HepG2 (cell line): ENCODE results near the gene SDC1. TPM values are rescaled to one million over a fixed set of nuclear protein-coding genes. Genes with fewer than 3 reads are reported as not detected.

ENCODE experiments used
- ATAC-seq: fragments of 200-7000 bp; cut with Tn5 transposase; 3 replicates; pipeline ENCODE4 v1.9.1; 2020; ENCODE audit warnings: mild to moderate bottlenecking, moderate library complexity
- BruUV-seq: library from RNA; stranded (reverse); fragments of 400-500 nt; replicated peaks from 2 replicates; lab custom pipeline; 2021; lab: Mats Ljungman, UMichigan
- CTCF ChIA-PET: fragments of 300-600 bp; formaldehyde crosslinking; extraction: SDS; loops from one replicate; lab custom pipeline; 2021; ENCODE audit warnings: low total read pairs, inconsistent platforms, low intra/inter-chr PET ratio; lab: Yijun Ruan, JAX
- POLR2A ChIA-PET: fragments of 350-600 bp; sonication (Branson Sonifier 250); formaldehyde crosslinking; loops from one replicate; lab custom pipeline; 2020; ENCODE audit warnings: antibody characterized with exemption, inconsistent platforms; lab: Yijun Ruan, JAX
- DNase-seq: peaks from one replicate; pipeline ENCODE4 v3.0.0-alpha.2; 2015; ENCODE audit warnings: low spot score
- FAIRE-seq: peaks from 3 replicates; lab custom pipeline; 2011; peaks lifted over from hg19 to GRCh38; lab: Jason Lieb, UNC
- H2AFZ ChIP-seq: one replicate; pipeline ENCODE4 v1.6.1; 2011; ENCODE audit warnings: low read length, inconsistent platforms
- H3K27ac ChIP-seq: fragments of 300-600 bp; 3 replicates; pipeline ENCODE4 v1.8.0; 2011; ENCODE audit warnings: mixed run types, mild to moderate bottlenecking, mixed read lengths, low read length, inconsistent platforms; ENCODE audit not compliant: insufficient read depth; ENCODE audit errors: extremely low read length
- H3K27me3 ChIP-seq, 2 experiments: fragments of 200-600 bp in 1 of 2; 2 replicates in 1 of 2; 3 replicates in 1 of 2; pipeline versions ENCODE4 v1.6.0 to v1.8.0; 2011; ENCODE audit warnings: low read length in 2 of 2, mild to moderate bottlenecking in 2 of 2, moderate library complexity in 2 of 2, inconsistent platforms in 1 of 2; ENCODE audit not compliant: insufficient read depth in 2 of 2, control insufficient read depth in 1 of 2
- H3K36me3 ChIP-seq, 2 experiments: fragments of 200-600 bp in 1 of 2; replicated peaks in 1 of 2; 2 replicates in 1 of 2; 3 replicates in 1 of 2; pipeline versions ENCODE4 v1.5.1 to v1.8.0; 2011; ENCODE audit warnings: low read length in 2 of 2, inconsistent platforms in 1 of 2; ENCODE audit not compliant: insufficient read depth in 2 of 2, control insufficient read depth in 1 of 2
- H3K4me1 ChIP-seq: 2 replicates; pipeline ENCODE4 v1.5.1; 2012; ENCODE audit warnings: low read length, inconsistent platforms; ENCODE audit not compliant: insufficient read depth
- H3K4me2 ChIP-seq: 2 replicates; pipeline ENCODE4 v1.6.0; 2011; ENCODE audit warnings: low read depth, low read length, inconsistent platforms
- H3K4me3 ChIP-seq, 3 experiments: fragments of 200-600 bp in 1 of 3; sonication (generic), shearing (Covaris generic) in 1 of 3; replicated peaks in 1 of 3; 2 replicates each; pipeline ENCODE4 v1.5.1; 2011 to 2016; ENCODE audit warnings: low read length in 3 of 3, inconsistent platforms in 2 of 3, low read depth in 2 of 3, mild to moderate bottlenecking in 2 of 3, control low read depth in 1 of 3, mixed read lengths in 1 of 3; ENCODE audit not compliant: insufficient read depth in 1 of 3
- H3K79me2 ChIP-seq: one replicate; pipeline ENCODE4 v1.6.1; 2011; ENCODE audit warnings: low read length, inconsistent platforms; ENCODE audit not compliant: insufficient read depth
- H3K9ac ChIP-seq: 2 replicates; pipeline ENCODE4 v1.6.0; 2011; ENCODE audit warnings: mild to moderate bottlenecking, low read depth, low read length, inconsistent platforms; ENCODE audit not compliant: insufficient read depth
- H3K9me3 ChIP-seq: 2 replicates; pipeline ENCODE4 v1.5.1; 2012; ENCODE audit warnings: mild to moderate bottlenecking, low read length
- H4K20me1 ChIP-seq: 2 replicates; pipeline ENCODE4 v1.6.0; 2011; ENCODE audit warnings: inconsistent platforms, mild to moderate bottlenecking, low read length, moderate library complexity; ENCODE audit not compliant: insufficient read depth
- AHR ChIP-seq: IDR thresholded peaks from 2 replicates; pipeline ENCODE4 v1.6.1; 2018; ENCODE audit warnings: missing genetic modification reagents, missing compliant biosample characterization
- CENPX ChIP-seq: sonication (generic); formaldehyde crosslinking; IDR thresholded peaks from 2 replicates; pipeline ENCODE4 v1.9.0; 2021; ENCODE audit warnings: mild to moderate bottlenecking, missing genetic modification reagents, moderate library complexity
- HNRNPL ChIP-seq: fragments of 200-400 bp; formaldehyde crosslinking; IDR thresholded peaks from 2 replicates; pipeline ENCODE4 v1.6.1; 2017; ENCODE audit warnings: mild to moderate bottlenecking, low read depth, low read length
- KDM2A ChIP-seq: sonication (generic); formaldehyde crosslinking; IDR thresholded peaks from 2 replicates; pipeline ENCODE4 v1.4.0; 2020; ENCODE audit warnings: low read depth, missing genetic modification reagents, borderline replicate concordance
- KDM6A ChIP-seq: IDR thresholded peaks from 2 replicates; pipeline ENCODE4 v1.6.1; 2016; ENCODE audit warnings: low read depth
- MTA1 ChIP-seq: sonication (generic); formaldehyde crosslinking; IDR thresholded peaks from 2 replicates; pipeline ENCODE4 v1.4.0; 2020; ENCODE audit warnings: missing genetic modification reagents, mild to moderate bottlenecking, borderline replicate concordance
- SMAD9 ChIP-seq: sonication (generic); formaldehyde crosslinking; IDR thresholded peaks from 2 replicates; pipeline ENCODE4 v1.5.1; 2020; ENCODE audit warnings: mild to moderate bottlenecking, missing genetic modification reagents
- TBL1XR1 ChIP-seq: fragments of 150-350 bp; IDR thresholded peaks from 2 replicates; pipeline ENCODE4 v1.6.1; 2014; ENCODE audit warnings: borderline replicate concordance, low read length; ENCODE audit not compliant: partially characterized antibody
- TIGD3 ChIP-seq: sonication (generic); formaldehyde crosslinking; IDR thresholded peaks from 2 replicates; pipeline ENCODE4 v1.5.1; 2020; ENCODE audit warnings: mild to moderate bottlenecking, missing genetic modification reagents, borderline replicate concordance
- ZBTB3 ChIP-seq: sonication (generic); formaldehyde crosslinking; IDR thresholded peaks from 2 replicates; pipeline ENCODE4 v1.4.0; 2020; ENCODE audit warnings: low read depth, mild to moderate bottlenecking, moderate library complexity, missing genetic modification reagents, borderline replicate concordance
- ZNF263 ChIP-seq: sonication (generic); formaldehyde crosslinking; IDR thresholded peaks from 2 replicates; pipeline ENCODE4 v1.4.0; 2020; ENCODE audit warnings: missing genetic modification reagents
- ZNF550 ChIP-seq: sonication (generic); formaldehyde crosslinking; IDR thresholded peaks from 2 replicates; pipeline ENCODE4 v1.4.0; 2020; ENCODE audit warnings: mild to moderate bottlenecking, missing genetic modification reagents, borderline replicate concordance
- ZNF558 ChIP-seq: sonication (generic); formaldehyde crosslinking; IDR thresholded peaks from 2 replicates; pipeline ENCODE4 v1.9.0; 2022; ENCODE audit warnings: mild to moderate bottlenecking, missing genetic modification reagents, borderline replicate concordance
- ZNF607 ChIP-seq: sonication (generic); formaldehyde crosslinking; IDR thresholded peaks from 2 replicates; pipeline ENCODE4 v1.5.1; 2020; ENCODE audit warnings: missing genetic modification reagents, mild to moderate bottlenecking, borderline replicate concordance
- ZNF740 ChIP-seq: sonication (generic); formaldehyde crosslinking; IDR thresholded peaks from 2 replicates; pipeline ENCODE4 v1.4.0; 2020; ENCODE audit warnings: missing genetic modification reagents
- ZNF780A ChIP-seq: sonication (generic); formaldehyde crosslinking; IDR thresholded peaks from 2 replicates; pipeline ENCODE4 v1.8.0; 2022; ENCODE audit warnings: mild to moderate bottlenecking, missing genetic modification reagents, moderate library complexity
- WGBS: methylation state at CpG from one replicate; pipeline ENCODE4 v1.1.6; 2017; ENCODE audit warnings: low lambda C conversion rate; 5-methylcytosine and 5-hydroxymethylcytosine counted together
- in situ Hi-C: cut with HindIII; loops from 2 replicates; pipeline ENCODE4 v1.10.0; 2017; ENCODE audit warnings: low pct_unique_long_range_greater_than_20kb; ENCODE audit not compliant: extremely low pct_ligation_motif_present
- intact Hi-C: fragments of 100-400 bp; cut with micrococcal nuclease; formaldehyde crosslinking; loops from one replicate; pipeline ENCODE4 v1.10.0; 2022; ENCODE audit not compliant: unreplicated experiment
- polyA plus RNA-seq, 8 experiments: library from polyadenylated mRNA; depleted of rRNA in 3 of 8; stranded (reverse) in 7 of 8; unstranded in 1 of 8; fragments of >200 nt; fragmentation: Illumina TruSeq in 4 of 8; extraction: Trizol in 4 of 8; gene quantifications; 2 replicates each; pipeline versions ENCODE4 v1.2.1 to v1.2.3, GENCODE V29; 2011 to 2016; ENCODE audit warnings: low read depth in 4 of 8, missing spikeins in 1 of 8, mixed read lengths in 1 of 8; ENCODE audit not compliant: insufficient read depth in 1 of 8
- total RNA-seq, 5 experiments: library from RNA; depleted of rRNA; stranded (reverse); fragments of >200 nt; fragmentation: Illumina TruSeq; extraction: Trizol; gene quantifications; 2 replicates each; pipeline ENCODE4 v1.2.3, GENCODE V29; 2016; ENCODE audit warnings: low read depth in 1 of 5
- TF ChIP-seq, protein P1 (sequence below): IDR thresholded peaks from 2 replicates; pipeline ENCODE4 v1.6.1; 2016; ENCODE audit warnings: mild to moderate bottlenecking, missing biosample characterization, missing genetic modification reagents

The SDC1 gene
- total and polyA plus RNA-seq, 2 of the 13 experiments (the other 11 are each of a cell fraction or from before 2014, with no cell fraction given): 108 to 119 TPM

GRCh38 chr2:20205915-20206524 lies 18.9 kb downstream of the SDC1 start:
- H3K27ac ChIP-seq: peak overlapping the region; percentile 70
- no peak overlapping the region for H3K9ac ChIP-seq
- POLR2A ChIA-PET: interaction anchor here (5.5 kb wide), 1 partner anchor 17 kb away, joined by 94 read pairs; the partner anchor contains the start of gene SDC1
- H2AFZ ChIP-seq: no peak overlapping the region
- H3K36me3 ChIP-seq: peaks cover 19 to 32% of the 10 kb centered on the region in 2 experiments
- BruUV-seq: no TSS peak
- in situ Hi-C loops (no loop called here), intact Hi-C loops (no loop called here)
- H3K79me2 ChIP-seq: peaks cover 16% of the 10 kb centered on the region
- TF ChIP-seq, protein P1, sequence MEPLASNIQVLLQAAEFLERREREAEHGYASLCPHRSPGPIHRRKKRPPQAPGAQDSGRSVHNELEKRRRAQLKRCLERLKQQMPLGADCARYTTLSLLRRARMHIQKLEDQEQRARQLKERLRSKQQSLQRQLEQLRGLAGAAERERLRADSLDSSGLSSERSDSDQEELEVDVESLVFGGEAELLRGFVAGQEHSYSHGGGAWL: 0 out of 2 replicates have a peak, but pooled peaks have one; percentile 25
- TF ChIP-seq KDM2A (CRISPR knock-in tag) (no peak), HNRNPL (peak; percentile 69; the same call in 1 of the 2 replicates), ZNF550 (CRISPR knock-in tag) (no peak)
- no peaks in the 10 kb centered on the region for H3K9me3 ChIP-seq
- ATAC-seq (no peak), DNase-seq (no peak), FAIRE-seq (no peak)
- CTCF ChIA-PET: no interaction called here
- no peaks in the 10 kb centered on the region for H3K27me3 ChIP-seq
- no peak overlapping the region for H3K4me2 ChIP-seq
- H3K4me3 ChIP-seq: no peak overlapping the region
- peaks cover 63% of the 10 kb centered on the region for H3K4me1 ChIP-seq
- no peaks in the 10 kb centered on the region for H4K20me1 ChIP-seq
- 86% methylated on average over 10 of the region's 10 CpGs for WGBS

DNA sequence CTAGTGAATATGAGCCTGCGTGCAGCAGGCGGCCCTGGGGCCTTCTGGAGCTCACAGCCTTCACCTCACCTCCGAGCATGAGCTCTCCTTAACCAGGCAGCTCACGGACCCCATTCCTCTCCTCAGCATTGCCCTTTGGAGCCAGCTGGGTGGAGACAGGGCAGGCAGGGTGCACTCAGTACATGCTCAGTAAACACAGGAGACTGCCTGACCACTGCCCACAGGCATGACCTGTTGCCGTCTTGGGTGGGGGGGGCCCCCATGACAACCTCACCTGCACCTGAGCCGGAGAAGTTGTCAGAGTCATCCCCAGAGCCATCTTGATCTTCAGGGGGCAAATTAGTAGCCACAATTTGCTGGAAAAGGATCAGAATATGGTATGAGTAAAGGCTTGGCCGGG lies 19.9 kb downstream of the SDC1 start:
- peaks cover 22 to 34% of the 10 kb centered on the region in 2 experiments for H3K36me3 ChIP-seq
- BruUV-seq: no TSS peak
- no peaks in the 10 kb centered on the region for H4K20me1 ChIP-seq
- H3K9me3 ChIP-seq: no peaks in the 10 kb centered on the region
- H3K4me2 ChIP-seq: no peak overlapping the region
- intact Hi-C loops (no loop called here), in situ Hi-C loops (no loop called here)
- 91% methylated on average over 7 of the region's 7 CpGs for WGBS
- no peak for FAIRE-seq
- no peak overlapping the region for H3K4me3 ChIP-seq
- H3K4me1 ChIP-seq: peaks cover 53% of the 10 kb centered on the region
- no peak for DNase-seq
- no peaks in the 10 kb centered on the region for H3K27me3 ChIP-seq
- ChIA-PET POLR2A (interaction anchor here (1.4 to 5.5 kb wide), 3 partner anchors 7 to 18 kb away, joined by 3 to 94 read pairs (median 7); partner anchors contain the start of gene SDC1), CTCF (no interaction called here)
- no peak overlapping the region for H3K27ac ChIP-seq
- no peak overlapping the region for H3K9ac ChIP-seq
- ATAC-seq: no peak
- no peak overlapping the region for H2AFZ ChIP-seq
- peaks cover 16% of the 10 kb centered on the region for H3K79me2 ChIP-seq
- TF ChIP-seq ZBTB3 (CRISPR knock-in tag) (no peak), ZNF780A (CRISPR knock-in tag) (no peak), TBL1XR1 (no peak), CENPX (no peak), MTA1 (CRISPR knock-in tag) (peak; percentile 47; the same call in 1 of the 2 replicates), ZNF263 (CRISPR knock-in tag) (no peak), AHR (CRISPR knock-in tag) (no peak), ZNF740 (0 out of 2 replicates have a peak, but pooled peaks have one; percentile 45), ZNF558 (CRISPR knock-in tag) (no peak), SMAD9 (CRISPR knock-in tag) (no peak), ZNF607 (CRISPR knock-in tag) (0 out of 2 replicates have a peak, but pooled peaks have one; percentile 7), KDM6A (CRISPR knock-in tag) (no peak), TIGD3 (CRISPR knock-in tag) (no peak)
